Renal pelvis (tissue), 12 donors: ENCODE measurements around the gene SLC30A4. TPM values are rescaled to one million over a fixed set of nuclear protein-coding genes. Genes with fewer than 3 reads are reported as not detected.
"Not testable (repeated sequence)": the region's sequence is repeated elsewhere in the genome, so short reads cannot be mapped to it uniquely, and the experiment has no call there.

Source experiments
- DNase-seq: peaks from one replicate; pipeline ENCODE4 v3.0.0-alpha.2; 2013
- long read RNA-seq, 16 experiments: transcript quantifications; one replicate each; lab custom pipeline, GENCODE V29; 2026
- polyA plus RNA-seq, 3 donors: library from polyadenylated mRNA; unstranded; fragments of 120-200 nt; gene quantifications; one replicate each; pipeline ENCODE4 v1.2.1, GENCODE V29; 2013; ENCODE audit not compliant: insufficient read length in 3 of 3

SLC30A4 gene, protein sequence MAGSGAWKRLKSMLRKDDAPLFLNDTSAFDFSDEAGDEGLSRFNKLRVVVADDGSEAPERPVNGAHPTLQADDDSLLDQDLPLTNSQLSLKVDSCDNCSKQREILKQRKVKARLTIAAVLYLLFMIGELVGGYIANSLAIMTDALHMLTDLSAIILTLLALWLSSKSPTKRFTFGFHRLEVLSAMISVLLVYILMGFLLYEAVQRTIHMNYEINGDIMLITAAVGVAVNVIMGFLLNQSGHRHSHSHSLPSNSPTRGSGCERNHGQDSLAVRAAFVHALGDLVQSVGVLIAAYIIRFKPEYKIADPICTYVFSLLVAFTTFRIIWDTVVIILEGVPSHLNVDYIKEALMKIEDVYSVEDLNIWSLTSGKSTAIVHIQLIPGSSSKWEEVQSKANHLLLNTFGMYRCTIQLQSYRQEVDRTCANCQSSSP
- 1 to 10 TPM; 6.7 to 9.2 (median 8.4) TPM for polyA plus RNA-seq
- long read RNA-seq, donor 1, result 0 reads
- long read RNA-seq, donor 2, full-length matches to known transcripts, result 3 of 3 reads
- long read RNA-seq, donor 2, partial matches to known transcripts, result 0 of 3 reads
- long read RNA-seq, donor 2, other reads (novel, unspliced or antisense), result 0 of 3 reads
- long read RNA-seq, donor 3, full-length matches to known transcripts, result 2 of 2 reads
- long read RNA-seq, donor 3, partial matches to known transcripts, result 0 of 2 reads
- long read RNA-seq, donor 3, other reads (novel, unspliced or antisense), result 0 of 2 reads
- long read RNA-seq, donor 4, result 0 reads
- long read RNA-seq, donor 5, full-length matches to known transcripts, result 1 of 1 reads
- long read RNA-seq, donor 5, partial matches to known transcripts, result 0 of 1 reads
- long read RNA-seq, donor 5, other reads (novel, unspliced or antisense), result 0 of 1 reads
- long read RNA-seq, donor 6, result 0 reads
- long read RNA-seq, donor 7, result 0 reads
- long read RNA-seq, donor 8, partial matches to known transcripts, result 6 of 6 reads
- long read RNA-seq, donor 8, other reads (novel, unspliced or antisense), result 0 of 6 reads
- long read RNA-seq, donor 9, full-length matches to known transcripts, result 2 of 2 reads
- long read RNA-seq, donor 9, partial matches to known transcripts, result 0 of 2 reads
- long read RNA-seq, donor 9, other reads (novel, unspliced or antisense), result 0 of 2 reads
- long read RNA-seq, donor 10, full-length matches to known transcripts, result 3 of 3 reads
- long read RNA-seq, donor 10, partial matches to known transcripts, result 0 of 3 reads
- long read RNA-seq, donor 10, other reads (novel, unspliced or antisense), result 0 of 3 reads
- long read RNA-seq, donor 11, full-length matches to known transcripts, result 2 of 2 reads
- long read RNA-seq, donor 11, partial matches to known transcripts, result 0 of 2 reads
- long read RNA-seq, donor 11, other reads (novel, unspliced or antisense), result 0 of 2 reads
- long read RNA-seq, donor 12, result 0 reads
- long read RNA-seq, donor 13, full-length matches to known transcripts, result 1 of 1 reads
- long read RNA-seq, donor 13, partial matches to known transcripts, result 0 of 1 reads
- long read RNA-seq, donor 13, other reads (novel, unspliced or antisense), result 0 of 1 reads
- long read RNA-seq, donor 14, result 0 reads
- long read RNA-seq, donor 15, result 0 reads
- long read RNA-seq, donor 16, partial matches to known transcripts, result 0 of 5 reads
- long read RNA-seq, donor 16, other reads (novel, unspliced or antisense), result 5 of 5 reads

- peak; percentile 67 for DNase-seq
These were observed at the start of gene SLC30A4 for GRCh38 chr15:45522328-45523165. SLC30A4 (minus strand) TSS chr15:45522755; CDS start chr15:45522354, 401 bp downstream.

- no peak for DNase-seq
These were observed 33.5 kb upstream of the SLC30A4 start for GRCh38 chr15:45555934-45556608.

- DNase-seq, result no peak
These were observed 29.1 kb upstream of the SLC30A4 start for GRCh38 chr15:45551676-45552075.

GRCh38 chr15:45550436-45550835 lies 27.9 kb upstream of the SLC30A4 start:
- DNase-seq, result no peak

DNA sequence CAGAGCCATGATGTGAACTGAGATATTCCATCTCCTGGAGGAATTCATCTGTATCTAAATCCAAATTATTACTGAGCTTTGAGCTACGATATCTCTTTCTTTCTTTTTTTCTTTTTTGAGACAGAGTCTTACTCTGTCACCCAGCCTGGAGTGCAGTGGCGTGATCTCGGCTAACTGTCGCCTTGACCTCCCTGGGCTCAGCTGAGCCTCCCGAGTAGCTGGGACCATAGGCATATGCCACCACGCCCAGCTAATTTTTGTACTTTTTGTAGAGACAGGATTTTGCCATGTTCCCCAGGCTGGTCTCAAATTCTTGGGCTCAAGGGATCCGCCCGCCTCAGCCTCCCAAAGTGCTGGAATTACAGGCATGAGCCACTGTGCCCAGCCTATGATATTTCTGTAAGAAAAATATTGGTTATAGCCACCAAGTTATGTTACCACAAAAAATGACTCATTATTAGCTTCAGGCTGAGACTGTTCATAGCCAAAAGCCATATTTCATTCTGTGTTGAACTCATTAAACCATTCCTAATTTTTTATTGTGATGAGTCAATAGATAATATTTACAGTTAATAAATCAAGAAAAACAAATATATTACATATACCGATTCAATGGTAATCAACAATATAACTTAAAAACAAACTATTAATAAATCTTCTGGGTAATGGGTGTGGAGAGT lies 27.1 kb upstream of the SLC30A4 start:
- no peak for DNase-seq

DNA sequence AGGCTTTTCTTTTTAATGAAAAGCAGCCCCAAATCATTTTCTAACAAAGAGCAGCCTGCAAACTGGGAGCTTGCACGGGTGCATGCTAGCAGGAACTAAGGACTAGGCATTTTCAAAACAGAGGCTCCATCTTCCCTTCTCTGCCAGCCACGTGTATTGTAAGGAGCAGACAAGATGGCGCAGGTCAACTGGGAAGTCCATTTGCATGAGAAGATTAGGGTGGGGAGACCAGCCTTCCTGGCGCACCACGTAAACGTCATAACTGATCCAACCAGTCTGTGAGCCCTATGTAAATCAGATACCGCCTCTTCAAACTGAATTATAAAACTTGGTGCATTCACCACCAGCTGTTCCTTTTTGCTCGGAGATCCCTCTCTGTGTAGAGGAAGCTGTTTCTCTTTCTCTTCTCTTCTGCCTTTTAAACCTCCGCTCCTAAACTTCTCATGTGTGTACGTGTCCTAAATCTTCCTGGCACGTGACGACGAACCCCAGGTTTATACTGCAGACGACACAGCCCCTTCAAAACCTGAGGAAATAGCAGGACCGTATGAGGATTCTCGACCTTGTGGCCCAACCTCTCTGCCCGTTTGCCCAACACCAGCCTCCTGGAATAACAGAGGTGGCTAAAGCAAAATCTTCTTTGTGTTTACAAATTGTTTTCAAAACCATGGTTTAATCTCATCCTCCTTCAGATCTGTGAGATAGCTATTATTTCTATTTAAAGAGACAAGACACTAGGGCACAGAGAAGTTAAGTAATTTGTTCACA lies 26.4 kb upstream of the SLC30A4 start:
- DNase-seq, result no peak

GRCh38 chr15:45546789-45547188 lies 24.2 kb upstream of the SLC30A4 start:
- no peak for DNase-seq

GRCh38 chr15:45544266-45545023 lies 21.9 kb upstream of the SLC30A4 start:
- DNase-seq, result no peak

DNA sequence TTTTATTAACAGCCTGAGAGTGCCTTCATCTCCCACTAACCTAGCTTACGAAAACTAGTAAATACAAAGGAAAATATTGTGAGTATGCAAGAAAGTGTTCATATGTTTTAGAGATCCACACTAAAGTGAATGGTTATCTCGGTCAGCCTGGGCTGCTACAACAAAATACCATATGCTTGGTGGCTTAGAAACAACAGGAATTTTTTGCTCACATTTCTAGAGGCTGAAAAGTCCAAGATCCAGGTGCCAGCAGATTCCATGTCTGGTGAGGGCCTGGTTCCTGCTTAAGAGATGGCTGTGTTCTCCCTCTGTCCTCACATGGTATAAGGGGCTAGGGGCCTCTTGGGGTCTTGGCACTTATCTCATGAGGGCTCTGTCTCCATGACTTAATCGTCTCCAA lies 20.5 kb upstream of the SLC30A4 start:
- DNase-seq, result no peak

DNA sequence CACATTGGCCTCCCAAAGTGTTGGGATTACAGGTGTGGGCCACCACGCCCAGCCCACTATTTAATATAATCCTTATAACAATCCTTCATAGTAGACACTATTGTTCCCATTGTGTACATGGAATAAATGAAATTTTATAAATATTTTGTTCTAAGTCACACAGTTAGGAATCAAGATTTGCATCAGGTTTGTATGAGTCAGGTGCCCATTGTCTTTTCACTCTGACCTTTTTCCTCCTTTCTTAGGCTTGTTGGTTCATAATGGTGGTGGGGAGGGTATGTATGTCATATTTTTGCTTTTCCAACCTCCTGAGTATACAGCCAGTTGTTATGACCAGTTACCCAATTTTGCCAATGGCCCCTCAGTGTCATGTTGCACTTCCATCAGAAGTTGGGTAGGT lies 18.0 kb upstream of the SLC30A4 start:
- no peak for DNase-seq

DNA sequence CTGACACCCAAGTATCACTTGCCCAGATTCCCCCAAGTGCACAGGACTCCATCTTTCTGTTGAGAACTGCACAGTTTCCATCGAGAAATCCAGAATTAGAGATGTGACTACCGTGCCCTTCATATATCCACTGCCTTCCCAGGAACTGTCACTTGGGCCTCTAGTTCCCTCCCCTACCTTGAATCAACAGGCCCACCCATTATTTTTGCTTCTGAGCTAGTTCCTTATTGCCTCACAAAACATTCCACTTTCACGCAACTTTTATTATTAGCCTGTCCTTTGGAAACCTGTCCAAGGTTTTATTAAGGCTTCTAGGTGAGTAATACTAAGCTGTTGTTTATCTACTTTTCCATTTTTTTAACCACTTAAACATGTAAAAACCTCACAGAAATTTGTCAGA lies 17.1 kb upstream of the SLC30A4 start:
- DNase-seq, result no peak

GRCh38 chr15:45536934-45537333 lies 14.4 kb upstream of the SLC30A4 start:
- no peak for DNase-seq

GRCh38 chr15:45535486-45536042 lies 13.0 kb upstream of the SLC30A4 start:
- no peak for DNase-seq

DNA sequence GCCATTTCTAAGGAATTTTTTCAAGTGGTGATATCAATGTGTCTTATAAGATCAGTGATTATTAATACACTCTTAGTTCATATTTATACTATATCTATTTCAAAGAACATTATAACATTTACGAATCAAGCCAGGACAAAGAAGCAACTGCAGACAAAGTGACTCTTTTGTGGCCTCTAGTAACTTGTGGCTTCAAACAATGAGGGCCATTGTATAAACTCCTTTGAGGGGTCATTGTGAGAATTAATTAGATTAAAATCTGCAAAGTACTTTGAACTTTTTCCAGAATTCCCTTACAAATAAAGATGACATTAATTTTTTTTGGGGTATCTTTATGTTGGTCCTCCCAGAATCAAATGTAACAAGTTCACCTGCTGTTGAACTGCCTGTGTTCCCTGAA lies 12.3 kb upstream of the SLC30A4 start:
- no peak for DNase-seq

GRCh38 chr15:45532892-45533291 lies 10.3 kb upstream of the SLC30A4 start:
- not testable (repeated sequence) for DNase-seq

GRCh38 chr15:45529613-45530012 lies 7.1 kb upstream of the SLC30A4 start:
- no peak for DNase-seq

DNA sequence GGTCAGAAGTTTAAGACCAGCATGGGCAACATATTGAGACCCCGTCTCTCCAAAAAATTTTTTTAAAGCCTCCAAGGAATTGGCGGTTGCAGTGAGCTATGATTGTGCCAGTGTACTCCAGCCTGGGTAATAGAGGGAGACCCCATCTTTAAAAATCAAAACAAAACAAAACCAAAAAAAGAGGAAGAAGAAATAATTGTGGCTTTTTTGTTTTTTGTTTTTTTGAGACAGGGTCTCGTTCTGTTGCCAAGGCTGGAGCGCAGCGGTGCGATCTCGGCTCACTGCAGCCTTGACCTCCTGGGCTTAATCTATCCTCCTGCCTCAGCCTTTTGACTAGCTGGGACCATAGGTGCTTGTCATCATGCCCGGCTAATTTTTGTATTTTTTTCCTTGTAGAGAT lies 4.5 kb upstream of the SLC30A4 start:
- no peak for DNase-seq
